Activated T-helper 1 cell treated with Interleukin-2 at 50 U/mL for 16 hours (primary cell): ENCODE measurements around the gene KLF6.

Experiments used
- DNase-seq: peaks from one replicate; pipeline ENCODE4 v3.0.0-alpha.2; 2020; ENCODE audit warnings: low read depth

The KLF6 gene

GRCh38 chr10:3784510-3785250 is at the start of gene KLF6:
KLF6 (minus strand) TSS chr10:3785209; CDS start chr10:3785014, 195 bp downstream.
- DNase-seq = no peak

- no peak for DNase-seq
These were observed 49.4 kb upstream of the KLF6 start for GRCh38 chr10:3834404-3834803.

GRCh38 chr10:3833046-3833445 is 48.0 kb upstream of the KLF6 start:
- no peak for DNase-seq

- DNase-seq = no peak
These were observed 47.2 kb upstream of the KLF6 start for GRCh38 chr10:3832022-3832786.

GRCh38 chr10:3831608-3832007 is 46.6 kb upstream of the KLF6 start:
- DNase-seq = no peak

GRCh38 chr10:3830946-3831345 is 45.9 kb upstream of the KLF6 start:
- no peak for DNase-seq

GRCh38 chr10:3829156-3830050 is 44.4 kb upstream of the KLF6 start:
- DNase-seq = no peak

- no peak for DNase-seq
These were observed 43.6 kb upstream of the KLF6 start for GRCh38 chr10:3828404-3829155.

GRCh38 chr10:3827768-3828403 is 42.9 kb upstream of the KLF6 start:
- no peak for DNase-seq

- no peak for DNase-seq
These were observed 42.3 kb upstream of the KLF6 start for GRCh38 chr10:3827266-3827665.

- DNase-seq = no peak
These were observed 40.9 kb upstream of the KLF6 start for GRCh38 chr10:3825862-3826351.

- no peak for DNase-seq
These were observed 40.2 kb upstream of the KLF6 start for GRCh38 chr10:3825244-3825643.

GRCh38 chr10:3822541-3823330 is 37.7 kb upstream of the KLF6 start:
- DNase-seq = no peak

GRCh38 chr10:3820255-3820654 is 35.2 kb upstream of the KLF6 start:
- no peak for DNase-seq

GRCh38 chr10:3816995-3817394 is 32.0 kb upstream of the KLF6 start:
- no peak for DNase-seq

- DNase-seq = no peak
These were observed 29.8 kb upstream of the KLF6 start for GRCh38 chr10:3814838-3815220.

- DNase-seq = no peak
These were observed 29.2 kb upstream of the KLF6 start for GRCh38 chr10:3813986-3814837.

GRCh38 chr10:3813267-3813666 is 28.3 kb upstream of the KLF6 start:
- no peak for DNase-seq

- no peak for DNase-seq
These were observed 27.1 kb upstream of the KLF6 start for GRCh38 chr10:3812141-3812540.
